Hepatocyte (in vitro differentiated cells): ENCODE data around the gene RANBP6.

ENCODE experiments used
- EZH2 ChIP-seq: fragments of 200-600 bp; sonication (generic); IDR thresholded peaks from 2 replicates; pipeline ENCODE4 v1.6.1; 2016; ENCODE audit warnings: antibody characterized with exemption, mild to moderate bottlenecking, borderline replicate concordance
- TF ChIP-seq, protein P1 (sequence below): fragments of 200-600 bp; sonication (generic); IDR thresholded peaks from 2 replicates; pipeline ENCODE4 v1.5.1; 2016; ENCODE audit warnings: antibody characterized with exemption, mild to moderate bottlenecking; ENCODE audit not compliant: poor library complexity

DNA sequence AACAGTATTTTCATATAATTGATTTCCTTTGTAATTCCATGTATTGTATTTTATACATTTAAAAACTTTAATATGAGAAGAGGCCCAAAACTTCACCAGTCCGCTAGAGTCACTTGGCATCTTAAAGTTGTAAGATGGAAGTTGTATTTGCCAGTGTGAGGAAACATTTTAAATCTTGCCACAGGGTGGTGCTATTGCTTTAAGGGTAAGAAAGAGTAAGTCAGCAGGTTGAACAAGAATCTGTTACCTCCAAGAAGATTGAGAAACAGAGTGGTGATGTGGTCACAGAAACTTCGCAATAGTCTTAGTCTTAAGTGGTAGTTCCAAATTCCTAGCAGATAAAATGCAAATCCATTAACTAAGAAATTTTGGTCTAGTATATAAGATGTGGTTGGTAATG is 39.8 kb upstream of the RANBP6 start:
- TF ChIP-seq, protein P1, sequence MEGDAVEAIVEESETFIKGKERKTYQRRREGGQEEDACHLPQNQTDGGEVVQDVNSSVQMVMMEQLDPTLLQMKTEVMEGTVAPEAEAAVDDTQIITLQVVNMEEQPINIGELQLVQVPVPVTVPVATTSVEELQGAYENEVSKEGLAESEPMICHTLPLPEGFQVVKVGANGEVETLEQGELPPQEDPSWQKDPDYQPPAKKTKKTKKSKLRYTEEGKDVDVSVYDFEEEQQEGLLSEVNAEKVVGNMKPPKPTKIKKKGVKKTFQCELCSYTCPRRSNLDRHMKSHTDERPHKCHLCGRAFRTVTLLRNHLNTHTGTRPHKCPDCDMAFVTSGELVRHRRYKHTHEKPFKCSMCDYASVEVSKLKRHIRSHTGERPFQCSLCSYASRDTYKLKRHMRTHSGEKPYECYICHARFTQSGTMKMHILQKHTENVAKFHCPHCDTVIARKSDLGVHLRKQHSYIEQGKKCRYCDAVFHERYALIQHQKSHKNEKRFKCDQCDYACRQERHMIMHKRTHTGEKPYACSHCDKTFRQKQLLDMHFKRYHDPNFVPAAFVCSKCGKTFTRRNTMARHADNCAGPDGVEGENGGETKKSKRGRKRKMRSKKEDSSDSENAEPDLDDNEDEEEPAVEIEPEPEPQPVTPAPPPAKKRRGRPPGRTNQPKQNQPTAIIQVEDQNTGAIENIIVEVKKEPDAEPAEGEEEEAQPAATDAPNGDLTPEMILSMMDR, result peak; percentile 75
- TF ChIP-seq EZH2, result no peak
